Measurements from ENCODE around the gene PLXNB3. TPM values are rescaled to one million over a fixed set of nuclear protein-coding genes. Genes with fewer than 3 reads are reported as not detected.

The PLXNB3 gene
- total RNA-seq, result 1 to 10 TPM in 1 of 5 experiments, under 1 TPM in 2, not detected in 2; 0.45 to 1.6 (median 0.68) TPM
- not detected for polyA plus RNA-seq
- total RNA-seq, result not detected

- Mint-ChIP-seq H3K4me3 (no peak within 1 kb of the TSS), H3K4me1 (peaks cover 0 to 10% (median 5%) of the 10 kb centered on the region in 7 donors), H3K9me3 (no peaks in the 10 kb centered on the region), H3K27ac (peak within 1 kb of the TSS in 1 of 9 donors; percentile 70), H3K36me3 (no peaks in the 10 kb centered on the region), H3K27me3 (peaks cover 0 to 2% (median 0%) of the 10 kb centered on the region in 5 donors)
- CTCF ChIA-PET, result interaction anchor here (0.6 to 2.3 kb wide), 10 partner anchors 10 to 946 kb away, joined by 3 to 8 read pairs (median 4); no protein-coding TSS in a partner anchor
- ATAC-seq (peak; percentile 92), DNase-seq (peak; percentile 48 to 84 (median 68))
- Histone ChIP-seq H3K4me3 (ENCODE audit: low read length) (no peak within 1 kb of the TSS), H3K27ac (ENCODE audit: low read depth, low read length) (no peak within 1 kb of the TSS), H3K9me3 (ENCODE audit: control insufficient read depth in 2 of 3, low read length in 3 of 3) (no peaks in the 10 kb centered on the region), H3K4me1 (ENCODE audit: control insufficient read depth in 2 of 2, insufficient read depth in 2 of 2, low read length in 2 of 2) (no peaks in the 10 kb centered on the region), H3K36me3 (ENCODE audit: control insufficient read depth in 2 of 3, insufficient read depth in 3 of 3, low read length in 3 of 3) (no peaks in the 10 kb centered on the region), H3K27me3 (ENCODE audit: control insufficient read depth in 2 of 2, insufficient read depth in 2 of 2, low read length in 2 of 2) (no peaks in the 10 kb centered on the region)
- intact Hi-C loops (cut with micrococcal nuclease), result loop anchor here (1.0 to 10.0 kb wide), 4 partner anchors 138 to 291 kb away; partner anchors contain the start of gene AVPR2 (in 1 of the 2)
- POLR2A ChIA-PET, result interaction anchor here (0.6 to 1.0 kb wide), 5 partner anchors 73 to 245 kb away, joined by 3 to 5 read pairs (median 3); no protein-coding TSS in a partner anchor
Observed at GRCh38 chrX:153763989-153764755, at the start of gene PLXNB3. TSS of gene PLXNB3 (plus strand) at chrX:153764249. CDS start at chrX:153765536, 1,287 bp downstream.

GRCh38 chrX:153714256-153714655 is 49.8 kb upstream of the PLXNB3 start:
- intact Hi-C loops (cut with micrococcal nuclease), result no loop called here
- Histone ChIP-seq H3K9me3 (ENCODE audit: control insufficient read depth in 2 of 3, low read length in 3 of 3) (no peaks in the 10 kb centered on the region), H3K36me3 (ENCODE audit: control insufficient read depth in 2 of 3, insufficient read depth in 3 of 3, low read length in 3 of 3) (peaks cover 0 to 62% (median 12%) of the 10 kb centered on the region in 3 experiments), H3K27me3 (ENCODE audit: control insufficient read depth in 2 of 2, insufficient read depth in 2 of 2, low read length in 2 of 2) (no peaks in the 10 kb centered on the region), H3K4me1 (ENCODE audit: control insufficient read depth in 2 of 2, insufficient read depth in 2 of 2, low read length in 2 of 2) (no peaks in the 10 kb centered on the region), H3K27ac (ENCODE audit: low read depth, low read length) (no peak overlapping the region), H3K4me3 (ENCODE audit: low read length) (no peak overlapping the region)
- Mint-ChIP-seq H3K36me3 (peaks cover 0 to 13% (median 7%) of the 10 kb centered on the region in 5 donors), H3K9me3 (no peaks in the 10 kb centered on the region), H3K27me3 (no peaks in the 10 kb centered on the region), H3K4me1 (peaks cover 0 to 12% (median 7%) of the 10 kb centered on the region in 7 donors), H3K4me3 (no peak overlapping the region), H3K27ac (peak overlapping the region in 1 of 9 donors; percentile 9)
- POLR2A ChIA-PET, result no interaction called here
- CTCF ChIA-PET, result no interaction called here
- no peak for ATAC-seq
- no peak for DNase-seq

DNA sequence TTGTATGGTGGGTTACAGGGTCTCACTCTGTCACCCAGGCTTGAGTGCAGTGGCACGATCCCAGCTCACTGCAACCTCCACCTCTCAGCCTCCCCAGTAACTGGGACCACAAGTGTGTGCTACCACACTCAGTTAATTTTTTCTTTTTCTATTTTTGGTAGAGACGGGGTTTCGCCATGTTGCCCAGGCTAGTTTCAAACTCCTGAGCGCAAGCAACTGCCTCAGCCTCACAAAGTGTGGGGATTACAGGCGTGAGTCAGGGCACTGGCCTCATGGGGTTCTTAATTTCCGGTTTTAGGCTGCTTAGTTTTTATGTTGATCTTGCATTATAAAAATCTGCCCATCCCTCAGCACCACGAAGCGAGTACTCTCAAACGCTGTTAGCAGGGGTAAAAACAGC is 46.6 kb upstream of the PLXNB3 start:
- Mint-ChIP-seq H3K4me3 (no peak overlapping the region), H3K27ac (no peak overlapping the region), H3K4me1 (peaks cover 5 to 27% (median 20%) of the 10 kb centered on the region in 7 donors), H3K36me3 (peaks cover 0 to 24% (median 9%) of the 10 kb centered on the region in 5 donors), H3K27me3 (no peaks in the 10 kb centered on the region), H3K9me3 (no peaks in the 10 kb centered on the region)
- Histone ChIP-seq H3K36me3 (ENCODE audit: control insufficient read depth in 2 of 3, insufficient read depth in 3 of 3, low read length in 3 of 3) (peaks cover 0 to 65% (median 12%) of the 10 kb centered on the region in 3 experiments), H3K4me1 (ENCODE audit: control insufficient read depth in 2 of 2, insufficient read depth in 2 of 2, low read length in 2 of 2) (peaks cover 2 to 6% of the 10 kb centered on the region in 2 donors), H3K9me3 (ENCODE audit: control insufficient read depth in 2 of 3, low read length in 3 of 3) (no peaks in the 10 kb centered on the region), H3K27me3 (ENCODE audit: control insufficient read depth in 2 of 2, insufficient read depth in 2 of 2, low read length in 2 of 2) (no peaks in the 10 kb centered on the region), H3K4me3 (ENCODE audit: low read length) (no peak overlapping the region), H3K27ac (ENCODE audit: low read depth, low read length) (no peak overlapping the region)
- intact Hi-C loops (cut with micrococcal nuclease), result no loop called here
- ATAC-seq (no peak), DNase-seq (no peak)
- CTCF ChIA-PET, result no interaction called here
- POLR2A ChIA-PET, result no interaction called here

GRCh38 chrX:153719238-153719637 is 44.8 kb upstream of the PLXNB3 start:
- no peak overlapping the region for H3K27ac Mint-ChIP-seq
- H3K4me1 Mint-ChIP-seq, result peaks cover 9 to 29% (median 25%) of the 10 kb centered on the region in 7 donors
- H3K4me3 Mint-ChIP-seq, result no peak overlapping the region
- intact Hi-C loops (cut with micrococcal nuclease), result no loop called here
- no peaks in the 10 kb centered on the region for H3K9me3 Mint-ChIP-seq
- H3K27me3 ChIP-seq (ENCODE audit: control insufficient read depth in 2 of 2, insufficient read depth in 2 of 2, low read length in 2 of 2), result no peaks in the 10 kb centered on the region
- no peak overlapping the region for H3K4me3 ChIP-seq (ENCODE audit: low read length)
- CTCF ChIA-PET, result interaction anchor here (0.6 to 1.2 kb wide), 3 partner anchors 44 to 228 kb away, joined by 3 read pairs; partner anchors contain the start of gene PLXNB3
- no peak for ATAC-seq
- POLR2A ChIA-PET, result no interaction called here
- peaks cover 0 to 56% (median 12%) of the 10 kb centered on the region in 3 experiments for H3K36me3 ChIP-seq (ENCODE audit: control insufficient read depth in 2 of 3, insufficient read depth in 3 of 3, low read length in 3 of 3)
- H3K27ac ChIP-seq (ENCODE audit: low read depth, low read length), result no peak overlapping the region
- peaks cover 7 to 11% of the 10 kb centered on the region in 2 donors for H3K4me1 ChIP-seq (ENCODE audit: control insufficient read depth in 2 of 2, insufficient read depth in 2 of 2, low read length in 2 of 2)
- H3K27me3 Mint-ChIP-seq, result no peaks in the 10 kb centered on the region
- DNase-seq, result no peak
- peaks cover 0 to 23% (median 4%) of the 10 kb centered on the region in 5 donors for H3K36me3 Mint-ChIP-seq
- H3K9me3 ChIP-seq (ENCODE audit: control insufficient read depth in 2 of 3, low read length in 3 of 3), result no peaks in the 10 kb centered on the region

DNA sequence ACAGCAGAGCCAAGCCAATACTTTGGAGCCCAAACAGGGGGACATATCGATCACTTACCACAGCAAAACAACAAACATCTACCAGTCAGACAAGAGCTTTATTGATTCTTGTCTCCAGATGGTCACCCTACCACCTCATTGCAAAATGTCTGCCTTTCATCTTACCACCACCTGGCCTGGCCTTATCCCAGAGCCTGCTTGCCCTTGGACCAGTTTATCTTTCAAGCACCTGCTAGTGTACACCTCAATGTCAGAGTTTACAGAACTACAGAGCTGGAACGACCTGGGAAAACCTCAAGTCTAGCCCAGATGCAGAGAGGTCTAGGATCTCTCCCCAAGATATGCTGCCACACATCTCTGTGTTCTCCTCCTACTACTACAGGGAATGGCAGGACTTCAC is 44.3 kb upstream of the PLXNB3 start:
- H3K36me3 ChIP-seq (ENCODE audit: control insufficient read depth in 2 of 3, insufficient read depth in 3 of 3, low read length in 3 of 3), result peaks cover 0 to 52% (median 9%) of the 10 kb centered on the region in 3 experiments
- no peaks in the 10 kb centered on the region for H3K27me3 ChIP-seq (ENCODE audit: control insufficient read depth in 2 of 2, insufficient read depth in 2 of 2, low read length in 2 of 2)
- no peak overlapping the region for H3K27ac ChIP-seq (ENCODE audit: low read depth, low read length)
- ChIA-PET POLR2A (no interaction called here), CTCF (interaction anchor here (0.8 to 1.2 kb wide), 2 partner anchors 117 to 227 kb away, joined by 3 read pairs; no protein-coding TSS in a partner anchor)
- DNase-seq (no peak), ATAC-seq (no peak)
- Mint-ChIP-seq H3K36me3 (peaks cover 0 to 23% (median 4%) of the 10 kb centered on the region in 5 donors), H3K9me3 (no peaks in the 10 kb centered on the region), H3K27ac (peak overlapping the region in 1 of 9 donors; percentile 46), H3K4me3 (no peak overlapping the region), H3K27me3 (no peaks in the 10 kb centered on the region), H3K4me1 (peaks cover 9 to 29% (median 25%) of the 10 kb centered on the region in 7 donors)
- H3K4me3 ChIP-seq (ENCODE audit: low read length), result no peak overlapping the region
- no peaks in the 10 kb centered on the region for H3K9me3 ChIP-seq (ENCODE audit: control insufficient read depth in 2 of 3, low read length in 3 of 3)
- peaks cover 7 to 11% of the 10 kb centered on the region in 2 donors for H3K4me1 ChIP-seq (ENCODE audit: control insufficient read depth in 2 of 2, insufficient read depth in 2 of 2, low read length in 2 of 2)
- intact Hi-C loops (cut with micrococcal nuclease), result loop anchor here (5.0 kb wide), 3 partner anchors 32 to 1043 kb away; partner anchors contain the start of genes DKC1 (in 1 of the 2), EMD (in 1 of the 2) and SLC6A8 (in 1 of the 2)

DNA sequence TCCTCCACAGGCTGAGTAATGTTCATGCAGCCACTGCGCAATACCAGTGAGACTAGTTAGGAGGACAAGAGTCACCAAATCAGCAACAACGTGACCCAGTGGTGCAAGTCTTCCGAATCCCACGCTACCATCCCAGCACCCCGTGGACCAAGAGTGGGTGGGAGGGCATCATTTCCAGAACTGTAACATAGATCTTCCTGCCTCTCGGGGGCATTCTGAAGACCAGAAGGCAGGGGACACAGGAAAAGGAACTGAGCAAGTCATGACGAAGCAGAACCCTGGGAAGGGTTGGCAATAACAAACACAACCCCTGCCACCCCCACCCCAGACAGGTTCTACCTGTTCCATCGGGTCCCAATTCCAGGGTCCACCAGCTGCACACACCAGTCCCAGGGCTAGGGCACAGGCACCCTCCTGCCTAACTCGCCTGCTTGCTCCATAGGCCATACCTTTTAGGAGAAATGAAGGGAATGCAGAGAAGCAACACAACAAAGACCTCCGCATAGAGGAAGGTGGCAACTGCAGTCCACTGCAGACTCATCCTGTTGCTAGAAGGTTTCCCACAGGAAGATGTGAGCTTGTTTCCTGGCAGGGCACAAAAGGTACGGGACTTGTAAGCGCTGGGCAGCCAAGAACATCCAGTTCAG is 41.2 kb upstream of the PLXNB3 start:
- CTCF ChIA-PET, result no interaction called here
- Histone ChIP-seq H3K36me3 (ENCODE audit: control insufficient read depth in 2 of 3, insufficient read depth in 3 of 3, low read length in 3 of 3) (peaks cover 0 to 28% (median 0%) of the 10 kb centered on the region in 3 experiments), H3K4me1 (ENCODE audit: control insufficient read depth in 2 of 2, insufficient read depth in 2 of 2, low read length in 2 of 2) (peaks cover 10 to 28% of the 10 kb centered on the region in 2 donors), H3K27me3 (ENCODE audit: control insufficient read depth in 2 of 2, insufficient read depth in 2 of 2, low read length in 2 of 2) (no peaks in the 10 kb centered on the region), H3K9me3 (ENCODE audit: control insufficient read depth in 2 of 3, low read length in 3 of 3) (no peaks in the 10 kb centered on the region), H3K27ac (ENCODE audit: low read depth, low read length) (peak overlapping the region; percentile 80), H3K4me3 (ENCODE audit: low read length) (peak overlapping the region; percentile 55)
- peaks cover 9 to 43% (median 35%) of the 10 kb centered on the region in 7 donors for H3K4me1 Mint-ChIP-seq
- H3K9me3 Mint-ChIP-seq, result no peaks in the 10 kb centered on the region
- intact Hi-C loops (cut with micrococcal nuclease), result loop anchor here (5.0 kb wide), 3 partner anchors 36 to 1039 kb away; partner anchors contain the start of genes DKC1 (in 1 of the 2), EMD (in 1 of the 2) and SLC6A8 (in 1 of the 2)
- peaks cover 0 to 19% (median 4%) of the 10 kb centered on the region in 5 donors for H3K36me3 Mint-ChIP-seq
- DNase-seq (no peak), ATAC-seq (no peak)
- POLR2A ChIA-PET, result interaction anchor here (0.6 kb wide), 1 partner anchor 127 kb away, joined by 3 read pairs; no protein-coding TSS in a partner anchor
- H3K27ac Mint-ChIP-seq, result peak overlapping the region in 8 of 9 donors; percentile 55 to 87 (median 72)
- H3K4me3 Mint-ChIP-seq, result peak overlapping the region; percentile 75 to 95 (median 86)
- H3K27me3 Mint-ChIP-seq, result no peaks in the 10 kb centered on the region

Data from naive thymus-derived CD4-positive, alpha-beta T cell (primary cell).